ENCODE measurements around the gene MMP7. TPM values are rescaled to one million over a fixed set of nuclear protein-coding genes. Genes with fewer than 3 reads are reported as not detected.

The MMP7 gene
- total and polyA plus RNA-seq, 2 of the 4 experiments (the other 2 are of a cell fraction) = not detected

DNA sequence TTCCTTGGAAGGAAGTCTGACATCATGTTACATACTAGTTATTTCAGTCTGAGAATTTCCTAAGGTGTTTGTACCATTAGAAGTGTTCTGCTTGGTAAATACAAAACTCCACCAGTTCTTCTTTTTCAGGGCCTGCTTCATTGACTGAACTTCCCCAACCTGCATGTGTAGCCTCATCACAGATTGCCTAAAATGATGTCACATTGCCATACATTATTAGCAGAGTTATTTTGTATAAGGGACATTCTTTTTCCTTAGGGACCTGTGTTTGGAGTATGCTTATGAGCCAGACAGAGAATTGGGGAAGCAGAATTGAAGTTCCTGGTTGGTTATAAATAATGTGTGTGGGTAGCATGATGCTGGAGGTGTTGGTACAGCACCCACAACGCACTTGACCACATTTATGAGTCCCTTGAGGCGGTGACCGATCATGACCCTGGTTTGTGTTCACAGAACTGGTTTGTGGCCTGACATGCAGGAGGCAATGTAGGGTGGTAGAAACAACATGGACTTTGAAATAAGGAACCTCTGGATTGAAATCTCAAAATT is 16.4 kb upstream of the MMP7 start:
- Histone ChIP-seq H3K79me1 (ENCODE audit: low read depth in 1 of 2, low read length in 2 of 2) (no peaks in the 10 kb centered on the region), H3K9me3 (ENCODE audit: control insufficient read depth, insufficient read depth, low read length) (no peaks in the 10 kb centered on the region), H3K27me3 (ENCODE audit: control insufficient read depth, insufficient read depth, low read length) (no peaks in the 10 kb centered on the region; the same call in 1 of the 2 replicates), H2BK15ac (ENCODE audit: low read depth, low read length) (no peak overlapping the region), H2BK120ac (ENCODE audit: low read depth, low read length) (no peak overlapping the region), H3K23ac (ENCODE audit: low read depth, low read length) (no peak overlapping the region), H3K14ac (replicated peaks; ENCODE audit: low read depth, low read length) (no peak overlapping the region), H2BK20ac (ENCODE audit: low read depth, low read length) (no peak overlapping the region), H3K4me1 (ENCODE audit: control insufficient read depth, insufficient read depth, low read length) (no peaks in the 10 kb centered on the region), H3K9ac (ENCODE audit: low read depth, low read length) (no peak overlapping the region), H3K4ac (ENCODE audit: low read depth, low read length) (no peak overlapping the region), H3K27ac (ENCODE audit: insufficient read depth, low read length) (no peak overlapping the region), H4K8ac (ENCODE audit: low read depth in 2 of 2, low read length in 2 of 2) (no peak overlapping the region), H4K20me1 (ENCODE audit: insufficient read depth, low read length) (no peaks in the 10 kb centered on the region), H3K4me3 (ENCODE audit: insufficient read depth, low read depth, low read length) (no peak overlapping the region), H2BK5ac (ENCODE audit: low read depth, low read length, poor library complexity, severe bottlenecking) (no peak overlapping the region), H3K9me1 (ENCODE audit: insufficient read depth, low read length) (peaks cover 1% of the 10 kb centered on the region; the same call in 1 of the 2 replicates), H2AK5ac (ENCODE audit: low read depth, low read length) (no peak overlapping the region), H3K36me3 (ENCODE audit: control insufficient read depth, insufficient read depth, low read length) (no peaks in the 10 kb centered on the region), H3K4me2 (ENCODE audit: low read depth, low read length) (no peak overlapping the region), H2AK9ac (replicated peaks; ENCODE audit: low read depth, low read length, poor library complexity) (no peak overlapping the region), H4K91ac (ENCODE audit: insufficient read depth, low read depth, low read length) (no peak overlapping the region), H3K18ac (ENCODE audit: low read depth, low read length) (no peak overlapping the region), H3K56ac (ENCODE audit: extremely low read depth, insufficient read depth, low read length) (no peak overlapping the region), H2AFZ (replicated peaks; ENCODE audit: low read length, poor library complexity) (no peak overlapping the region), H4K5ac (ENCODE audit: low read depth, low read length) (no peak overlapping the region)
- no peak for ATAC-seq (ENCODE audit: low read depth)
- no CpG with 5 or more reads among the region's 3 CpGs for WGBS, 2 experiments (ENCODE audit: extremely low coverage in 2 of 2, insufficient read length in 1 of 2)
- in situ Hi-C loops (cut with MboI; ENCODE audit: low sequenced_read_pairs) (no loop called here), intact Hi-C loops (cut with micrococcal nuclease) (no loop called here), dilution Hi-C loops (cut with HindIII; ENCODE audit: low sequenced_read_pairs, unreplicated experiment) (no loop called here)
- ChIA-PET POLR2A (ENCODE audit: unreplicated experiment) (no interaction called here), CTCF (no interaction called here)
- DNase-seq = no peak
- TF ChIP-seq USF2 (IDR thresholded peaks at IDR 0.05; ENCODE audit: low read depth, low read length) (no peak), CEBPB (IDR thresholded peaks at IDR 0.05; ENCODE audit: low read depth, low read length) (no peak), CTCF (conservative IDR thresholded peaks at IDR 0.05; ENCODE audit: low read depth, low read length) (no peak), POLR2A (IDR thresholded peaks at IDR 0.05; ENCODE audit: low read depth, low read length) (no peak), MXI1 (IDR thresholded peaks at IDR 0.05; ENCODE audit: borderline replicate concordance, low read depth, low read length) (no peak), RFX5 (IDR thresholded peaks at IDR 0.05; ENCODE audit: low read depth, low read length) (no peak), RAD21 (IDR thresholded peaks at IDR 0.05; ENCODE audit: low read length) (no peak), CHD1 (IDR thresholded peaks at IDR 0.05; ENCODE audit: low read depth, low read length) (no peak), FOS (IDR thresholded peaks at IDR 0.05; ENCODE audit: low read depth, low read length) (no peak), BHLHE40 (IDR thresholded peaks at IDR 0.05; ENCODE audit: low read depth, low read length) (no peak), MAFK (IDR thresholded peaks at IDR 0.05; ENCODE audit: low read depth, low read length) (no peak)
- BruUV-seq (replicated peaks) = no TSS peak
